Mesothelial cell of epicardium (in vitro differentiated cells): ENCODE data around the gene ASIC1. TPM values are rescaled to one million over a fixed set of nuclear protein-coding genes. Genes with fewer than 3 reads are reported as not detected.
"Not testable (repeated sequence)": the region's sequence is repeated elsewhere in the genome, so short reads cannot be mapped to it uniquely, and the experiment has no call there.

Experiments
- DNase-seq, 2 experiments: peaks; one replicate each; pipeline ENCODE4 v3.0.0; 2021; ENCODE audit warnings: low spot score in 2 of 2; ENCODE audit not compliant: unreplicated experiment in 2 of 2
- H3K27ac Mint-ChIP-seq: 2 replicates; pipeline ENCODE4 v1.8.0; 2021; ENCODE audit warnings: mixed read lengths
- H3K27me3 Mint-ChIP-seq: 2 replicates; pipeline ENCODE4 v1.8.0; 2021; ENCODE audit warnings: low read depth, mixed read lengths
- H3K36me3 Mint-ChIP-seq: 2 replicates; pipeline ENCODE4 v1.8.0; 2021; ENCODE audit warnings: mixed read lengths
- H3K4me1 Mint-ChIP-seq: 2 replicates; pipeline ENCODE4 v1.8.0; 2021; ENCODE audit warnings: mixed read lengths
- H3K4me3 Mint-ChIP-seq: 2 replicates; pipeline ENCODE4 v1.8.0; 2021; ENCODE audit warnings: mild to moderate bottlenecking, moderate library complexity, mixed read lengths
- H3K9me3 Mint-ChIP-seq: 2 replicates; pipeline ENCODE4 v1.8.0; 2021; ENCODE audit warnings: mixed read lengths
- total RNA-seq: library from RNA; stranded (reverse); gene quantifications from 3 replicates; pipeline ENCODE4 v1.2.1, GENCODE V29; 2021
- TF ChIP-seq, protein P1 (sequence below): fragments of 200-600 bp; sonication (generic); IDR thresholded peaks from one replicate; pipeline ENCODE4 v1.5.0; 2021; ENCODE audit warnings: antibody characterized with exemption; ENCODE audit not compliant: unreplicated experiment

Gene ASIC1
- total RNA-seq, 1 donor from 2014 or later, result 6.1 TPM

DNA sequence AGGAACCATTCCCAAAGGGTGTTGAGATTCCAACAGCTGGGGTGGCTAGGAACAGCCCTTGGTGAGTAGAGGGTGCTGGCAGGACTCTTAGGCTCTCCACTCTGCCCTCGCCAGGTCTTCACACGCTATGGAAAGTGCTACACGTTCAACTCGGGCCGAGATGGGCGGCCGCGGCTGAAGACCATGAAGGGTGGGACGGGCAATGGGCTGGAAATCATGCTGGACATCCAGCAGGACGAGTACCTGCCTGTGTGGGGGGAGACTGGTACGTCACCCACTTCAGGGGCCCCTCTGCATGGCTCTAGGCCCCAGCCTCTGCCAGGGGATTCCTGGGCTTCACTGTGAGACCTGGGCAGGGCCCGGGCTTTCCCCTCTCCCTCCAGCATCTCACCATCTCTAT is 19.7 kb downstream of the ASIC1 start:
- H3K9me3 Mint-ChIP-seq, result no peaks in the 10 kb centered on the region
- H3K4me1 Mint-ChIP-seq, result peaks cover 4% of the 10 kb centered on the region
- TF ChIP-seq, protein P1, sequence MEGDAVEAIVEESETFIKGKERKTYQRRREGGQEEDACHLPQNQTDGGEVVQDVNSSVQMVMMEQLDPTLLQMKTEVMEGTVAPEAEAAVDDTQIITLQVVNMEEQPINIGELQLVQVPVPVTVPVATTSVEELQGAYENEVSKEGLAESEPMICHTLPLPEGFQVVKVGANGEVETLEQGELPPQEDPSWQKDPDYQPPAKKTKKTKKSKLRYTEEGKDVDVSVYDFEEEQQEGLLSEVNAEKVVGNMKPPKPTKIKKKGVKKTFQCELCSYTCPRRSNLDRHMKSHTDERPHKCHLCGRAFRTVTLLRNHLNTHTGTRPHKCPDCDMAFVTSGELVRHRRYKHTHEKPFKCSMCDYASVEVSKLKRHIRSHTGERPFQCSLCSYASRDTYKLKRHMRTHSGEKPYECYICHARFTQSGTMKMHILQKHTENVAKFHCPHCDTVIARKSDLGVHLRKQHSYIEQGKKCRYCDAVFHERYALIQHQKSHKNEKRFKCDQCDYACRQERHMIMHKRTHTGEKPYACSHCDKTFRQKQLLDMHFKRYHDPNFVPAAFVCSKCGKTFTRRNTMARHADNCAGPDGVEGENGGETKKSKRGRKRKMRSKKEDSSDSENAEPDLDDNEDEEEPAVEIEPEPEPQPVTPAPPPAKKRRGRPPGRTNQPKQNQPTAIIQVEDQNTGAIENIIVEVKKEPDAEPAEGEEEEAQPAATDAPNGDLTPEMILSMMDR, result no peak
- no peak for DNase-seq
- no peak overlapping the region for H3K27ac Mint-ChIP-seq
- H3K36me3 Mint-ChIP-seq, result no peaks in the 10 kb centered on the region
- no peak overlapping the region for H3K4me3 Mint-ChIP-seq
- H3K27me3 Mint-ChIP-seq, result peaks cover 6% of the 10 kb centered on the region

DNA sequence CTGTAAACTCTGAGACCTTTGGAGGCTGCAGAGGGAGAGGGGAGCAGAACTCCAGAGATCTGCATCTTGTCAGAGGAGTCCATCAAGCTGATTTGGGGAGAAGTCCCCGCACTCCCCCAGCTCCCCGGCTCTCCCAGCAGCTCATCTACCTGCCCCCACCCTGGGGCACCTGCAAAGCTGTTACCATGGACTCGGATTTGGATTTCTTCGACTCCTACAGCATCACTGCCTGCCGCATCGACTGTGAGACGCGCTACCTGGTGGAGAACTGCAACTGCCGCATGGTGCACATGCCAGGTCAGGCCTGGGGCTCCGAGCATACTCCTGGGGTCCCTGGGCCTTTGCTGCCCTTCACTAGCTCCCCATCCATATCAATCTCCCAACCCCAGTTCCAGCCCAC is 20.9 kb downstream of the ASIC1 start:
- no peak overlapping the region for H3K27ac Mint-ChIP-seq
- TF ChIP-seq, protein P1, result no peak
- H3K4me3 Mint-ChIP-seq, result no peak overlapping the region
- peaks cover 6% of the 10 kb centered on the region for H3K27me3 Mint-ChIP-seq
- peaks cover 4% of the 10 kb centered on the region for H3K4me1 Mint-ChIP-seq
- no peak for DNase-seq
- H3K36me3 Mint-ChIP-seq, result no peaks in the 10 kb centered on the region
- no peaks in the 10 kb centered on the region for H3K9me3 Mint-ChIP-seq

DNA sequence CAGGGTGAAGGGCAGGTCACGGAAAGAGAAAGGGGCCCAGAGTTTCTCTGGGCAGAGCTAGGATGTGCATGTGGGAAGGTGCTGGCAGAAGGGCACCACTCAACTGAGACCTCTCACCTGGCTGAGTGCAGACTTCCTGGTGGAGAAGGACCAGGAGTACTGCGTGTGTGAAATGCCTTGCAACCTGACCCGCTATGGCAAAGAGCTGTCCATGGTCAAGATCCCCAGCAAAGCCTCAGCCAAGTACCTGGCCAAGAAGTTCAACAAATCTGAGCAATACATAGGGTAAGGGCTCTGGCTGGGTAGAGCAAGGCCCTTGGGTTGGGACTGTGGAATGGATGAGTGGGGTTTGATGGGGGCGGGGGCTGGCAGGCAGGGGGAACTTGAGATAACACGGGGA is 22.4 kb downstream of the ASIC1 start:
- Mint-ChIP-seq H3K27ac (no peak overlapping the region), H3K4me3 (no peak overlapping the region), H3K36me3 (no peaks in the 10 kb centered on the region), H3K9me3 (no peaks in the 10 kb centered on the region), H3K27me3 (peaks cover 6% of the 10 kb centered on the region), H3K4me1 (peaks cover 11% of the 10 kb centered on the region)
- no peak for DNase-seq
- TF ChIP-seq, protein P1, result no peak

DNA sequence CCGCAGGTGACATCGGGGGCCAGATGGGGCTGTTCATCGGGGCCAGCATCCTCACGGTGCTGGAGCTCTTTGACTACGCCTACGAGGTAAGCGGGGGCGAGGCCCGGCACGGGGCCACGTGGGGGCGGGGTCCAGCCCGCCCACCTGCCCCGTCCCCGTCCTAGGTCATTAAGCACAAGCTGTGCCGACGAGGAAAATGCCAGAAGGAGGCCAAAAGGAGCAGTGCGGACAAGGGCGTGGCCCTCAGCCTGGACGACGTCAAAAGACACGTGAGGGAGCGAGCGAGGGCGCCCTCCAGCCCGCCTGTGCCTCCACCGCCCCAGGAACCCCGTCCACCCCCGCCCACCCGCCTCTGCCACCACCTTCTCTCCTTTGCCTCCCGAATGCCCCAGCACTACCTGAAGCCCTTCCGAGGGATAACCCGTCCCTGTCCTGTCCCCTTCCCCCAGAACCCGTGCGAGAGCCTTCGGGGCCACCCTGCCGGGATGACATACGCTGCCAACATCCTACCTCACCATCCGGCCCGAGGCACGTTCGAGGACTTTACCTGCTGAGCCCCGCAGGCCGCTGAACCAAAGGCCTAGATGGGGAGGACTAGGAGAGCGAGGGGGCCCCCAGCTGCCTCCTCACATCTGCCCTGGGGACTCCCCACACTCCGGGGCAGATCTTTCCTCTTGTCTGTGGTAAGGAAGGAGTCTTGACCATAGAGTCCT is 23.9 kb downstream of the ASIC1 start:
- no peak for DNase-seq
- no peak overlapping the region for H3K27ac Mint-ChIP-seq
- TF ChIP-seq, protein P1, result no peak
- H3K27me3 Mint-ChIP-seq, result peaks cover 6% of the 10 kb centered on the region
- no peaks in the 10 kb centered on the region for H3K36me3 Mint-ChIP-seq
- no peaks in the 10 kb centered on the region for H3K9me3 Mint-ChIP-seq
- no peak overlapping the region for H3K4me3 Mint-ChIP-seq
- H3K4me1 Mint-ChIP-seq, result peaks cover 18% of the 10 kb centered on the region

DNA sequence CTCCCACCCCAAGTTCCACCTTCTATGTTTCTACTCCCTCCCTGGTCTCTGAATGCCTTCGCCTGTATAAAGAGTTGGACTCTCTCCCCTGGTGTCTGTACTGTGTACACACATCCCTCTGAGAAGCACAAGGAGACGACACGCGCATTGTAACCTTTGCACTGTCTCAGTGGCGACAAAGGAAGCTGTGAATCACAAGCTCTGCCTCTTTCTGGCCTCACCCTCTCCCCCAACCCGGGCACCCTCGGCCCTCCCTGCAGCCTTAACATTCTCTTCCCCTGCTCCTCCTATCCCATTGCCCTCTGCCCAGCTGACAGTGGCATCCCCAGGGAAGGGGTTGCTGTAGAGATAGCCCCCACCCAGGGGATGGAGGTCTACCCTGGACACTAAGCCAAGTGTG is 25.2 kb downstream of the ASIC1 start:
- Mint-ChIP-seq H3K27me3 (peaks cover 6% of the 10 kb centered on the region), H3K27ac (no peak overlapping the region), H3K4me1 (peaks cover 17% of the 10 kb centered on the region), H3K9me3 (no peaks in the 10 kb centered on the region), H3K4me3 (no peak overlapping the region), H3K36me3 (peaks cover 3% of the 10 kb centered on the region)
- TF ChIP-seq, protein P1, result no peak
- no peak for DNase-seq

DNA sequence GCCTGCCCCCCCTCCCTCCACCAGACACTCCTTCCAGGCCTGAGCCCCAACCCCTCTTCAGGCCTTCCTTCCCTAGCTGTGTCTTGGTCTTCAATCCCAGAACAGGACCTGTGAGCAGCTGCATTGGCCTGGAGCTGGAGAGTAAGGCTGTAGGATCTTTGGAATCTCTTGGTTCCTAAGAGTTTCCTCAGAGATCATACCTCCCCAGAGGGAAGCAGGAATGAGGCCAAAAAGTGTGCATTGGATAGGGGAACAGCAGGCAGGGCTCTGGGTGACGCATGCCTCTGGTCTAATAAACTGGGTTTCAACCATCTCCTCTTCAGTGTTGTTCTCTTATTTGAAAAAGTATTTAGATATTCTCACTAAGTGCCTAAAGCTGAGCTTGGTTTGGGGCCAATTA is 25.9 kb downstream of the ASIC1 start:
- peak overlapping the region; percentile 75 for H3K27ac Mint-ChIP-seq

DNA sequence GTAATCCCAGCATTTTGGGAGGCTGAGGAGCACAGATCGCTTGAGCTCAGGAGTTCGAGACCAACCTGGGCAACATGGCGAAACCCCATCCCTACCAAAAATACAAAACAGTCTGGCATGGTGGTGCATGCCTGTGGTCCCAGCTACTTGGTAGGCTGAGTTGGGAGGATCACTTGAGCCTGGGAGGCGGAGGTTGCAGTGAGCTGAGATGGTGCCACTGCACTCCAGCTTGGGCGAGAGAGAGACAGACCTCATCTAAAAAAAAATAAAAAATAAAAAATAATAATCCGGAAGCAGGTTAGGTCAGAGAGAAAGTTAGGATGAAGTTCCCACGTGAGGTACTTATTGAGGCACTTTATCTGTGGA is 27.0 kb downstream of the ASIC1 start:
- Mint-ChIP-seq H3K4me1 (peaks cover 17% of the 10 kb centered on the region), H3K27ac (peak overlapping the region; percentile 95), H3K4me3 (peak overlapping the region; percentile 83)
- not testable (repeated sequence) for H3K9me3 Mint-ChIP-seq, H3K36me3 Mint-ChIP-seq, H3K27me3 Mint-ChIP-seq, DNase-seq

More for the DNA sequence above, 25.9 kb downstream of the ASIC1 start:
- no peak for DNase-seq
- peaks cover 6% of the 10 kb centered on the region for H3K27me3 Mint-ChIP-seq
- peak overlapping the region; percentile 68 for H3K4me3 Mint-ChIP-seq
- H3K36me3 Mint-ChIP-seq, result peaks cover 3% of the 10 kb centered on the region
- H3K9me3 Mint-ChIP-seq, result no peaks in the 10 kb centered on the region
- TF ChIP-seq, protein P1, result no peak
- H3K4me1 Mint-ChIP-seq, result peaks cover 17% of the 10 kb centered on the region
